Liver (tissue), 3 donors: ENCODE results near the gene NUTM2F.

Experiments used
- CTCF ChIP-seq: fragments of 150-350 bp; IDR thresholded peaks from 2 replicates; pipeline ENCODE4 v1.5.1; 2017; ENCODE audit warnings: improper control_type of control experiment, low read depth, low read length; ENCODE audit not compliant: missing input control
- GABPA ChIP-seq, 2 donors: IDR thresholded peaks in 1 of 2; conservative IDR thresholded peaks in 1 of 2; 2 replicates each; pipeline ENCODE4 v1.6.1; 2016; ENCODE audit warnings: antibody characterized with exemption in 2 of 2, mild to moderate bottlenecking in 1 of 2, moderate library complexity in 1 of 2
- TAF1 ChIP-seq: conservative IDR thresholded peaks from 2 replicates; pipeline ENCODE4 v1.6.1; 2016; ENCODE audit warnings: antibody characterized with exemption, mild to moderate bottlenecking
- YY1 ChIP-seq: IDR thresholded peaks from 2 replicates; pipeline ENCODE4 v1.6.1; 2016; ENCODE audit warnings: antibody characterized with exemption, mild to moderate bottlenecking
- TF ChIP-seq, protein P1 (sequence below): IDR thresholded peaks from 2 replicates; pipeline ENCODE4 v1.6.1; 2016; ENCODE audit warnings: antibody characterized with exemption
- TF ChIP-seq, protein P2 (sequence below): IDR thresholded peaks from 2 replicates; pipeline ENCODE4 v1.6.1; 2016; ENCODE audit warnings: antibody characterized with exemption, mild to moderate bottlenecking
- donor health status: healthy.
- donor health status: healthy.

- TF ChIP-seq CTCF (no peak), GABPA (IDR thresholded peaks at IDR 0.05 in 1 of 2, conservative IDR thresholded peaks at IDR 0.05 in 1 of 2) (no peak), TAF1 (no peak), YY1 (no peak)
- TF ChIP-seq, protein P1, sequence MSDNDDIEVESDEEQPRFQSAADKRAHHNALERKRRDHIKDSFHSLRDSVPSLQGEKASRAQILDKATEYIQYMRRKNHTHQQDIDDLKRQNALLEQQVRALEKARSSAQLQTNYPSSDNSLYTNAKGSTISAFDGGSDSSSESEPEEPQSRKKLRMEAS: no peak
- TF ChIP-seq, protein P2, sequence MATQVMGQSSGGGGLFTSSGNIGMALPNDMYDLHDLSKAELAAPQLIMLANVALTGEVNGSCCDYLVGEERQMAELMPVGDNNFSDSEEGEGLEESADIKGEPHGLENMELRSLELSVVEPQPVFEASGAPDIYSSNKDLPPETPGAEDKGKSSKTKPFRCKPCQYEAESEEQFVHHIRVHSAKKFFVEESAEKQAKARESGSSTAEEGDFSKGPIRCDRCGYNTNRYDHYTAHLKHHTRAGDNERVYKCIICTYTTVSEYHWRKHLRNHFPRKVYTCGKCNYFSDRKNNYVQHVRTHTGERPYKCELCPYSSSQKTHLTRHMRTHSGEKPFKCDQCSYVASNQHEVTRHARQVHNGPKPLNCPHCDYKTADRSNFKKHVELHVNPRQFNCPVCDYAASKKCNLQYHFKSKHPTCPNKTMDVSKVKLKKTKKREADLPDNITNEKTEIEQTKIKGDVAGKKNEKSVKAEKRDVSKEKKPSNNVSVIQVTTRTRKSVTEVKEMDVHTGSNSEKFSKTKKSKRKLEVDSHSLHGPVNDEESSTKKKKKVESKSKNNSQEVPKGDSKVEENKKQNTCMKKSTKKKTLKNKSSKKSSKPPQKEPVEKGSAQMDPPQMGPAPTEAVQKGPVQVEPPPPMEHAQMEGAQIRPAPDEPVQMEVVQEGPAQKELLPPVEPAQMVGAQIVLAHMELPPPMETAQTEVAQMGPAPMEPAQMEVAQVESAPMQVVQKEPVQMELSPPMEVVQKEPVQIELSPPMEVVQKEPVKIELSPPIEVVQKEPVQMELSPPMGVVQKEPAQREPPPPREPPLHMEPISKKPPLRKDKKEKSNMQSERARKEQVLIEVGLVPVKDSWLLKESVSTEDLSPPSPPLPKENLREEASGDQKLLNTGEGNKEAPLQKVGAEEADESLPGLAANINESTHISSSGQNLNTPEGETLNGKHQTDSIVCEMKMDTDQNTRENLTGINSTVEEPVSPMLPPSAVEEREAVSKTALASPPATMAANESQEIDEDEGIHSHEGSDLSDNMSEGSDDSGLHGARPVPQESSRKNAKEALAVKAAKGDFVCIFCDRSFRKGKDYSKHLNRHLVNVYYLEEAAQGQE: no peak
Measured at GRCh38 chr9:94270009-94270408, 58.4 kb downstream of the NUTM2F start.
